ENCODE data around the gene HDX.

GRCh38 chrX:84501798-84502628 lies at the start of gene HDX:
- TF ChIP-seq CEBPB (tag; IDR thresholded peaks at IDR 0.05) (no peak), MXD1 (CRISPR knock-in tag; IDR thresholded peaks at IDR 0.05; ENCODE audit: borderline replicate concordance, poor library complexity, severe bottlenecking) (no peak), NONO (IDR thresholded peaks at IDR 0.05; ENCODE audit: low read depth in 2 of 2, low read length in 1 of 2) (no peak), POLR2A (conservative IDR thresholded peaks at IDR 0.05) (no peak), CTCF (IDR thresholded peaks at IDR 0.05 in 2 of 3, conservative IDR thresholded peaks at IDR 0.05 in 1 of 3; ENCODE audit: insufficient read depth in 2 of 3, low read depth in 1 of 3, low read length in 3 of 3) (no peak), ZNF449 (CRISPR knock-in tag; IDR thresholded peaks at IDR 0.05) (no peak), FOXK2 (conservative IDR thresholded peaks at IDR 0.05 in 1 of 2, IDR thresholded peaks at IDR 0.05 in 1 of 2; ENCODE audit: low read depth in 2 of 2) (no peak), NFATC3 (IDR thresholded peaks at IDR 0.05) (no peak)

All from K562 (cell line).